Measurements from ENCODE around the gene CUL4A.

CUL4A gene

GRCh38 chr13:113171250-113172125, 37.9 kb upstream of the CUL4A start:
- Histone ChIP-seq H3K4me3 (ENCODE audit: severe bottlenecking) (no peak overlapping the region), H3K9me3 (ENCODE audit: severe bottlenecking) (no peaks in the 10 kb centered on the region), H3K4me1 (ENCODE audit: insufficient read depth, poor library complexity, severe bottlenecking) (no peaks in the 10 kb centered on the region), H3K36me3 (ENCODE audit: low read depth) (peaks cover 19% of the 10 kb centered on the region), H3K27ac (ENCODE audit: poor library complexity, severe bottlenecking) (no peak overlapping the region), H3K27me3 (ENCODE audit: insufficient read depth, poor library complexity, severe bottlenecking) (no peaks in the 10 kb centered on the region)
- TF ChIP-seq CTCF (IDR thresholded peaks at IDR 0.05; ENCODE audit: poor library complexity, severe bottlenecking) = no peak
- DNase-seq (ENCODE audit: low spot score) (no peak), ATAC-seq (ENCODE audit: low read depth) (no peak)

- DNase-seq (ENCODE audit: low spot score) = no peak
- Histone ChIP-seq H3K27me3 (ENCODE audit: insufficient read depth, poor library complexity, severe bottlenecking) (no peaks in the 10 kb centered on the region), H3K36me3 (ENCODE audit: low read depth) (peaks cover 27% of the 10 kb centered on the region), H3K9me3 (ENCODE audit: severe bottlenecking) (no peaks in the 10 kb centered on the region), H3K4me1 (ENCODE audit: insufficient read depth, poor library complexity, severe bottlenecking) (no peaks in the 10 kb centered on the region), H3K27ac (ENCODE audit: poor library complexity, severe bottlenecking) (no peak overlapping the region), H3K4me3 (ENCODE audit: severe bottlenecking) (no peak overlapping the region)
- 0 out of 3 replicates have a peak, but pooled peaks have one; percentile 19 for ATAC-seq (ENCODE audit: low read depth)
- no peak for TF ChIP-seq CTCF (IDR thresholded peaks at IDR 0.05; ENCODE audit: poor library complexity, severe bottlenecking)
Observed at GRCh38 chr13:113172419-113172926, 36.9 kb upstream of the CUL4A start.

GRCh38 chr13:113176280-113176679, 33.1 kb upstream of the CUL4A start:
- no peak overlapping the region for H3K27ac ChIP-seq (ENCODE audit: poor library complexity, severe bottlenecking)
- ATAC-seq (ENCODE audit: low read depth) = no peak
- no peaks in the 10 kb centered on the region for H3K27me3 ChIP-seq (ENCODE audit: insufficient read depth, poor library complexity, severe bottlenecking)
- no peaks in the 10 kb centered on the region for H3K9me3 ChIP-seq (ENCODE audit: severe bottlenecking)
- no peak for TF ChIP-seq CTCF (IDR thresholded peaks at IDR 0.05; ENCODE audit: poor library complexity, severe bottlenecking)
- peaks cover 4% of the 10 kb centered on the region for H3K4me1 ChIP-seq (ENCODE audit: insufficient read depth, poor library complexity, severe bottlenecking)
- peaks cover 65% of the 10 kb centered on the region for H3K36me3 ChIP-seq (ENCODE audit: low read depth)
- no peak for DNase-seq (ENCODE audit: low spot score)
- H3K4me3 ChIP-seq (ENCODE audit: severe bottlenecking) = no peak overlapping the region

- DNase-seq (ENCODE audit: low spot score) (no peak), ATAC-seq (ENCODE audit: low read depth) (no peak)
- TF ChIP-seq CTCF (IDR thresholded peaks at IDR 0.05; ENCODE audit: poor library complexity, severe bottlenecking) = no peak
- H3K4me3 ChIP-seq (ENCODE audit: severe bottlenecking) = no peak overlapping the region
- H3K9me3 ChIP-seq (ENCODE audit: severe bottlenecking) = no peaks in the 10 kb centered on the region
- H3K27me3 ChIP-seq (ENCODE audit: insufficient read depth, poor library complexity, severe bottlenecking) = no peaks in the 10 kb centered on the region
- H3K27ac ChIP-seq (ENCODE audit: poor library complexity, severe bottlenecking) = no peak overlapping the region
- peaks cover 70% of the 10 kb centered on the region for H3K36me3 ChIP-seq (ENCODE audit: low read depth)
- H3K4me1 ChIP-seq (ENCODE audit: insufficient read depth, poor library complexity, severe bottlenecking) = peaks cover 4% of the 10 kb centered on the region
Observed at GRCh38 chr13:113176822-113177221, 32.6 kb upstream of the CUL4A start.
